Measurements from ENCODE around the gene CELSR1.

Gene CELSR1

GRCh38 chr22:46392137-46392844, 145.1 kb downstream of the CELSR1 start:
- DNase-seq: no peak

- no peak for DNase-seq
Observed at GRCh38 chr22:46391486-46392136, 145.8 kb downstream of the CELSR1 start.

GRCh38 chr22:46390652-46391301, 146.6 kb downstream of the CELSR1 start:
- DNase-seq: no peak

GRCh38 chr22:46390105-46390651, 147.2 kb downstream of the CELSR1 start:
- DNase-seq: no peak

GRCh38 chr22:46389081-46389480, 148.3 kb downstream of the CELSR1 start:
- DNase-seq: no peak

- DNase-seq: no peak
Observed at GRCh38 chr22:46388647-46389046, 148.8 kb downstream of the CELSR1 start.

- no peak for DNase-seq
Observed at GRCh38 chr22:46387748-46388147, 149.7 kb downstream of the CELSR1 start.

GRCh38 chr22:46386312-46386711, 151.1 kb downstream of the CELSR1 start:
- DNase-seq: no peak

- no peak for DNase-seq
Observed at GRCh38 chr22:46382524-46382923, 154.9 kb downstream of the CELSR1 start.

GRCh38 chr22:46381731-46382130, 155.7 kb downstream of the CELSR1 start:
- no peak for DNase-seq

GRCh38 chr22:46381142-46381541, 156.3 kb downstream of the CELSR1 start:
- no peak for DNase-seq

GRCh38 chr22:46380581-46380980, 156.8 kb downstream of the CELSR1 start:
- DNase-seq: no peak

- no peak for DNase-seq
Observed at GRCh38 chr22:46380069-46380468, 157.4 kb downstream of the CELSR1 start.

- DNase-seq: no peak
Observed at GRCh38 chr22:46379066-46379930, 158.1 kb downstream of the CELSR1 start.

- DNase-seq: no peak
Observed at GRCh38 chr22:46378426-46379065, 158.9 kb downstream of the CELSR1 start.

- DNase-seq: no peak
Observed at GRCh38 chr22:46377525-46378425, 159.6 kb downstream of the CELSR1 start.

GRCh38 chr22:46376908-46377524, 160.4 kb downstream of the CELSR1 start:
- no peak for DNase-seq

- no peak for DNase-seq
Observed at GRCh38 chr22:46376111-46376510, 161.3 kb downstream of the CELSR1 start.

- DNase-seq: no peak
Observed at GRCh38 chr22:46374663-46375474, 162.6 kb downstream of the CELSR1 start.

All from NCI-H345 (cell line).